GM18508 (cell line): Measurements from ENCODE around the gene CYP1A1.
"Not testable (repeated sequence)": the region's sequence is repeated elsewhere in the genome, so short reads cannot be mapped to it uniquely, and the experiment has no call there.

Experiments
- ATAC-seq: cut with Tn5 transposase; IDR thresholded peaks from one replicate; pipeline ENCODE4 v1.9.1; 2021; ENCODE audit warnings: moderate number of reproducible peaks; ENCODE audit not compliant: insufficient read depth, unreplicated experiment

Gene CYP1A1

DNA sequence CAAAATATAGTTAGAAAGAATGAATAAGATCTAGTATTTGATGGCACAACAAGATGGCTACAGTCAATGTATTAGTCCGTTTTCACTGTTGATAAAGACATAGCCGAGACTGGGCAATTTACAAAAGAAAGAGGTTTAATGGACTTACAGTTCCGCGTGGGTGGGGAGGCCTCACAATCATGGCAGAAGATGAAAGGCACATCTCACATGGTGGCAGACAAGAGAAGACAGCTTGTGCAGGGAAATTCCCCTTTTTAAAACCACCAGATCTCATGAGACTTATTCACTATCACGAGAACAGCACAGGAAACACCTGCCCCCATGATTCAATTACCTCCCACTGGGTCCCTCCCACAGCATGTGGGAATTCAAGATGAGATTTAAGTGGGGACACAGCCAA is 12.9 kb upstream of the CYP1A1 start:
- ATAC-seq: not testable (repeated sequence)

DNA sequence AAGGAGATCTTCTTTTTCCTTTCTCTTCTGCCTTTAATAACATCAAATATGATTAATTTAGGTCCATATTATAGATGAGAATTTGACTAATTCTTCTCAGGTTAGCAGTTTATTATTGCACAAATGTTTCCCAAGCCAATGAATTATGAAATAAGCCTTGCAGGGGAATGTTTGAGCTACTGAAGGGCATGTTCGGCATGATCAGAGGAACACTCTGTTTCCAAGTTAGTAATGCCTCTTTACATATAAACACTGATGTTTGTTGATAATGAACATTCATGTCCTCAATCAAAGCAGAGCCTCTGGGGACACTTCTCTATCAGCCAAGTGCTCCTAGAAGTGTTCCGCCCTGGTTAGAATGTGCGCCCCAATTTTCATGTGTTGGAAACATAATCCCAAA is 10.0 kb upstream of the CYP1A1 start:
- ATAC-seq: no peak

DNA sequence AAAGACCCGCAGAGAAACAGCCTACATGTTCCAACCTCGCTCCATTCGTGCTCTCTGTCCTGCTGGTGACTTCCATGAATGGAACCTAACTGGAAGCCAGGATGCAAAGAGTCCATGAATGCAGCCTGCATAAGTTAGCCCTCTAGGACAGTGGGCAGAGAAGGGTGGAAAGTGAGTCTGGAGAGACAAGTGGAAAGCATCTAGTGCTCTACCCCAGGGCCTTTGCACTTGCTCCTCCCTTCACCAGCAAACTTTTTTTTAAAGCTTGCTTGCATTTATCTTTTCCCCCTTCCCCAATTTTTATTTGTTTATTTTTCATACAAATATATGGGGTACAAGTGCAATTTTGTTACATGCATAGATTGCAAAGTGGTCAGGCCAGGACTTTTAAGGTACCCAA is 7.9 kb upstream of the CYP1A1 start:
- no peak for ATAC-seq

DNA sequence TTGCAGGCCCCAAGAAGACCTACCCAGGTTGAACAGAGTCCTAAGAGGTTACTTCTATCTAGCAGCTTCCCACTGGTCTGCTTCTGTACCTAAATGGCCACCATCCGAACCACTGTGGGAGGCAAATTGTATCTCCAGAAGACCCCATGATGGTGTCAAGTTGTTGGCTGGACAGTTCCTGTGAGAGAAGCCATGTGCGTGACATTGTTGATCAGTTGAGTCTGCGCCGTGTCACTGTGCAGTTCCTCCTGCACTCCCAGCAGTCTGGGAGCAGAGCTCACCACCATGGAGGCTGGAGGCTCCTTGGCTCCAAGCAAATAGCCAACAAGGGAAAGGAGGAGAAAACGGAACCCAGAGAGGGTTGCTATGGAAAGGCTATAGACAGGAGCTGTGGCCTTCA is 7.5 kb upstream of the CYP1A1 start:
- no peak for ATAC-seq

DNA sequence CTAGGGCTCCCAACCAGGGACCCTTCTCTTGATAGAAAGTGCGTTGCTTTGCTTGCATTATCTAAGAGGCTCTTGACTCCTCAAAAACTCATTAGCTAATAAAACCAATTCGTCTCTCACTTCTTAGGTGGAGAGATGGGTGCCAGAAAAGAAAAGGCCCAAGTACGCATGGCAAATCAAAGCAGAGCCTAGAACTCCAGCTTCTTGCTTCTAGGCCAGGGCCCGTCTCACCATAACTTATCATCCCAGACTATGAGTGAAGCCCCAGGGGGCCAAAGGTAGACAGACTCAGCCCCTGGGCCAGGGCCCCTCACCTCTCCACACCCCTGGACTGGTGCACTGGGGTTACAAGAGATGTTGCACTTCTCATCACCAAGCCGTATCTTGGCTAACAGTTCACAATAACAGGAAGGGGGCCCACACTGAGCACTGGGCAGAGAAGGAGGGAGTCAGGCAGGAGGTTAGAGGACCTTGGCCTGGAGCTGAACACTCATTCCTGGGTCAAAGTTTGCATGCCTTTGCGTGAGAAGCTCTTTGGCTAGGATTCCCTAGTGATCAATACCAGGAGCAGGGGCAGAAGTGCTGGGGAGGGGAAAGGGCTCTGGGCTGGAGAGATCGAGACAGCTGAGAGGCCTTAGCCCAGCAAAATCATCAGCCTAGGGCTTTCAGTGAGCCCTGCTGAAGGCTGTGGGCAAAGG is 5.4 kb upstream of the CYP1A1 start:
- no peak for ATAC-seq

DNA sequence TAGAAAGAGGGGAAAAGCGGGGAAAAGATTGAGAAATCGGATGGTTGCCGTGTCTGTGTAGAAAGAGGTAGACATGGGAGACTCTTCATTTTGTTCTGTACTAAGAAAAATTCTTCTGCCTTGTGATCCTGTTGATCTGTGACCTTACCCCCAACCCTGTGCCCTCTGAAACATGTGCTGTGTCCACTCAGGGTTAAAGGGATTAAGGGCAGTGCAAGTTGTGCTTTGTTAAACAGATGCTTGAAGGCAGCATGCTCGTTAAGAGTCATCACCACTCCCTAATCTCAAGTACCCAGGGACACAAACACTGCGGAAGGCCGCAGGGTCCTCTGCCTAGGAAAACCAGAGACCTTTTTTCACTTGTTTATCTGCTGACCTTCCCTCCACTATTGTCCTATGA is 4.0 kb upstream of the CYP1A1 start:
- ATAC-seq: not testable (repeated sequence)

DNA sequence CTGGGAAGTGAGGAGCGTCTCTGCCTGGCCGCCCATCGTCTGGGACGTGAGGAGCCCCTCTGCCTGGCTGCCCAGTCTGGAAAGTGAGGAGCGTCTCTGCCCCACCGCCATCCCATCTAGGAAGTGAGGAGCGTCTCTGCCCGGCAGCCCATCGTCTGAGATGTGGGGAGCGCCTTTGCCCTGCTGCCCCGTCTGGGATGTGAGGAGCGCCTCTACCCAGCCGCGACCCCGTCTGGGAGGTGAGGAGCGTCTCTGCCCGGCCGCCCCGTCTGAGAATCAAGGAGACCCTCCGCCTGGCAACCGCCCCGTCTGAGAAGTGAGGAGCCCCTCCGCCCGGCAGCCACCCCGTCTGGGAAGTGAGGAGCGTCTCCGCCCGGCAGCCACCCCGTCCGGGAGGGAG is 3.4 kb upstream of the CYP1A1 start:
- not testable (repeated sequence) for ATAC-seq

DNA sequence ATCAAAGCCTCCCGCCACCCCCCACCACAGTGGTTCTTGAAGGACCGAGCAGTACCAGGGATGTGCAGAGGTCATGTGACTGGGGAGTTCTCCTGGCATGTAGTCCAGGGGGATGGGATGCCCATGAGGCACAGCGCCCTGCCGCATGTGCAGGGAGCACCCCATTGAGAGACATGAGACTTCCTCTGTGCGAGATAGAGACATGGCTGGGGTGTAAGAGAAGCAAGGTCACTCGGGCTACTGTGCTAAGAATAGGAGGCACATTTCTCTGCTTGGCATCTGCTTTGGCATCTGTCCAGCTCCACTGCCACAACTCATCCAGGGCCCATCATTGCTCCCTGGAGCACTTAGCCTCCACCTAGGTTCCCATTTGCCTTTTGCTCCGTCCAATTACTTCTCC is 2.4 kb upstream of the CYP1A1 start:
- no peak for ATAC-seq

DNA sequence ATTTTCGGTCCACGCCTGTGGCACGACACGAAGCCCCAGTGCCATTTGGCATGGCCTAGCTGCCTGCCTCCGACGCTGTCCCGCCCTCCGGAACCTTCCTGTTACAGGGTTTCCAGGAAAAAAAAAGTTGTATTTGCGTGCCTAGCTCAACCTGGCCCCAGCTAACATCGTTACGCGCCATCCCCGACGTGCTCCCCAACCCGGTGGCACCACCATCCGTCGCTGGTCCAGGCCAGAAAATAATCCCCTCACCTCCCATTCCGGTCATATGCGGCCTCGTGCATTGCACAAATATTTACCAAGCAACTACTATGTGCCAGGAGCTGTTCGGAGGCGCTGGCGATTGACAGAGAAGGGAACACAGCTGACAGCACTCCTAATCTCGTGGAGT is 1.4 kb upstream of the CYP1A1 start:
- no peak for ATAC-seq

DNA sequence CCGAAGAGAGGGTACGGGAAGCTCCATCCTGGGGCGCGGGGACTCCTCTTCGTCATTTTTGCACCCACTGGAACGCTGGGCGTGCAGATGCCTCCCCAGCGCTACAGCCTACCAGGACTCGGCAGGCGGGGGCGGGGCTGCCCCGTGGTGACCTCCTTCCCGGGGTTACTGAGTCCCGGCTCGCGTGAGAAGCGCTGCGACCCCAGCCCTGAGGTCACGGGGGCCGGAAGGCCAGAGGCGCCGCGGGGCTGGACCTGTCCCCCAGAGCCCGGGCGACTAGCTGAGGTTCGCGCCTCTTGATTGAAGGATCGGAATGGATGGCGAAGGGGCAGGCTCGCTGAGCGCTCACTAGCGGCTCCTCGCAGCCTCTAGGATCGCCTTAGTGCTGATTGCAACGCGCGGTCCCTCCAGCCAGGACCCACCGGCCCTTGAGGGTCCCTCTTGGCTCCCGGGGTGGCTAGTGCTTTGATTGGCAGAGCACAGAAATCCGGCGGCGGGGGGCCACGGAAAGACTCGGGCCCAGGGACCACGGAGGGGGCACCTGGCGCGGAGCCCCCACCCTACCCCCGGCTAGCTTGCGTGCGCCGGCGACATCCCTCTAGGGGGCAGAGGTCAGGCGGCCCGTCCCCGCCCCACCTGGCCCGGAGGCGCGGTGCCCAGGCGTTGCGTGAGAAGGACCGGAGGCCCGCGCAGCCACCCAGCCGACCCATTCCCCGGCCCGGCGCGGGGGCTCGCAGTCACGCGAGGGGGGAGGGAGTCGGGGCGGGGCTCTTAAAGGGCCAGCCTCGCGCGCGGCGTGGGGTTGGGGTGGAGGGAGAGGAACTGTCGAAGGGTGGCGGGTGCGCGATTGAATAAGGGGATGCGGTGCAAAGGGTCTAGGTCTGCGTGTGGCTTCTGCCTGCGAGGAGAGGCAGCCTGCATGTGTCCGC is 781 bp upstream of the CYP1A1 start:
- ATAC-seq: no peak

DNA sequence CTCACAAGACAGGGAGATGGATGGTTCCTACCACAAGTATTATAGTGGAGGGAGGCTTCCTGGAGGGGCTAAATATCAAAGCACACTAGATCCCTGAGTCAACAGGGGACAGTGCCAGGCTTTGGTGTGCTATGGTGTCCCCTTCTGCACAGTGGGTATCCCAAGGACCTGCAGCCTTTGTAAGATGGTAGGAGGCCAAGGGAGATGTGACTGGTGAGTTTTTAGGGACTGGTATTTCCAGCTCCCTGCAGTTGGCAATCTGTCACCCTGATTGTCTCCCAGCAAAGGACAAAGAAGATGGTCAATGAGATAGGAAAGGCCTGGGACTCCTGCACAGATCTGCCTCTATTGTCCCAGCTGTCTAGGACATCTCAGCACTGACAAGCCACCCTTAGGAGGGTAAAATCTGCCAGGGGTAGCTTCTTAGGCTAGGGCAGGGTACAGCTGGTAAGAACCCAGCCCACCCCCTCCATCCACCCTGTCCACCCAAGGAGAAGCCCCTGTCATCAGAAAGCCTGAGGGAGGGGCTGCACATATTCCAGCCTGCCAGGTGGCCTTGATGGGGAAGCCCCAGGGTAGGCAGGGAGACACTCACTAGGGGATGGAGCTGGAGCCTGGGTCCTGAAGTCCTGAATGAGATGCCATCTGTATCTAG is 631 bp downstream of the CYP1A1 start:
- no peak for ATAC-seq

DNA sequence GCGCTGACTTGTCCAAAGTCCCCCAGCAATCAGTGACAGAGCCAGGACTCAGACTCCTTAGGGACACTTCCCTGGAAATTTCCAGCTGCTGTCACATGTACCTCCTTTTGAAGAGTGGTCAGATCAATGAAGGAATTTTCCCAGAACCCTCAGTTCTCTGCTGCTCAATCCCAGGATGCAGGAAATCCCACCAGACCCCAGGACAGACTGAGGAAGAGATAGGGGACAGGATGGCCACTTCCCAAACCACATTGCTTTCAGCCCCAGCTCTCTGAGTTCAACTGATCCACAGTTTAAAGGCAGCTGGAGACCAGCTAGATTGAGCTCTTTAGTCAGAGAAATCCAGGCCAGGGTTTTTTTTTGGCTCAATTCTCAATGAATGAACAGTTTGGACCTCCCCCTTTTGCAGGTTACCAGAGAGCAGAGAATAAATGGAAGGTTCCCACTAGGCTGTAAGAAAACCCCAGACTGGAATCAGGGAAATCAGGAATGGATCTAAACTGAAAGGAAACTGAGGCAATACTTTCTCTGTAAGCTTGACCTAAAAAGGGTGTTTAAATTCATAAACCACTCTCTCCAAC is 1.5 kb downstream of the CYP1A1 start:
- ATAC-seq: no peak

DNA sequence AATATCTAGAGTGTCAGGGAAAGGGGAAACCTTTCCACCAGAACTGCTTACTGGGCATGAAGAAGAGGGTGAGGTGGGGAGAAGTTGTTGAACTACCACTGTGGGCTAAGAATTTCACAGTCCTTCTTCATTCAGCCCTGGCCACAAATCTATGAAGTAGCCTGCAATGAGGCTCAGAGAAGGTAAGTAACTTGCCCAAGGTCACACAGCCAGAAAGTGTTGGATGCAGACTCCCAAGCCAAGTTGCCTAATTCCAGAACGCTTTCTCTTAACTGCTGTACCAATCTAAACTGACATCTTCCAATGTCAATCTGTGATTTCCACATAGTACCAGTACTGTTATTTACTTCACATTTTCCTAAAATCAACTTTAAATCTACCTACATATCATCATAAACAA is 2.1 kb downstream of the CYP1A1 start:
- ATAC-seq: no peak

DNA sequence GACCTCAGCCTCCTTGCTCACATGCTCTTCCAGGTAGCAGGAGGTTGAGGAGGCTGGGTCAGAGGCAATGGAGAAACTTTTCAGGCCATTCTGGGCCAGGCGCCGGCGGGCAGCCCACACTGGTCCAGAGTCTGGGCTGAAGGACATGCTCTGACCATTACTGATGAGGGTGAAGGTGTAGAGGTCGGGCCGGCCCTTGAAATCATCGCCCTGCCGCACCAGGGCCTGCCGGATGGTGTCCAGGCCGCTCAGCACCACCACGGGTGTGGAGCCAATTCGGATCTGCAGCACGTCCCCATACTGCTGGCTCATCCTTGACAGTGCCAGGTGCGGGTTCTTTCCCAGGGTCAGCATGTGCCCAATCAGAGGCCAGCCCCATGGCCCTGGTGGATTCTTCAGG is 2.7 kb downstream of the CYP1A1 start:
- no peak for ATAC-seq

DNA sequence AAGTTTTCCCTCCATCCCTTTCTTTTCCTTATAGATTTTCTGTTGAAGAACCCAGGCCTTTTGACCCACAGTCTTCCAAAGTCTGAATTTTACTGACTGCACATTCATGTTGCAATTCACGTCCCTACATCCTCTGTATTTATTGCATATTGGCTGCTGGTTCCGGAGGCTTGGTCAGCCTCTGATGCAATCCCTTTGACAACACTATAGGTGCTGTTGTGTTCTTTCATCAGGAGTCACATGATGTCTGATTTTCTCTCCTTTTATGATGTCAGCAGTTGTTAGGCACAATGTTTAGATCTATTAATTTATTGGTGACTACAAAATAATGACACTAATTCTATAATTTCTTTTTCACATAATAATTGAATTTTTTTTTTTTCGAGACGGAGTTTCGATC is 8.7 kb downstream of the CYP1A1 start:
- no peak for ATAC-seq

DNA sequence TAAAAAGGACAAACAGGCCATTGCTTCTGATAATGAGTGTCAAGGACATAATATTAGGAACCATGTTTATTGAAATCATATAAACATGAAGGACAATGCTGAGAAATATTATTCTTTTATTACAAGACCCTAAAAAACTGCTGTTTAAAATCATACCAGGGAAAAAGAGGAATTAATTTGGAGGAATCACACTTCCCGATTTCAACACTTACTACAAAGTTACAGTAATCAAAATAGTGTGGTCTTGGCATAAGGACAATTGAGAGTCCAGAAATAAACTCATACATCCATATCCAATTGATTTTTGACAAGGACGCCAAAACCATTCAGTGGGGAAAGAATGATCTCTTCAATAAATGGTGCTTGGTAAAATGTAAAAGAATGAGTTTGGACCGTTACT is 13.0 kb downstream of the CYP1A1 start:
- ATAC-seq: no peak

DNA sequence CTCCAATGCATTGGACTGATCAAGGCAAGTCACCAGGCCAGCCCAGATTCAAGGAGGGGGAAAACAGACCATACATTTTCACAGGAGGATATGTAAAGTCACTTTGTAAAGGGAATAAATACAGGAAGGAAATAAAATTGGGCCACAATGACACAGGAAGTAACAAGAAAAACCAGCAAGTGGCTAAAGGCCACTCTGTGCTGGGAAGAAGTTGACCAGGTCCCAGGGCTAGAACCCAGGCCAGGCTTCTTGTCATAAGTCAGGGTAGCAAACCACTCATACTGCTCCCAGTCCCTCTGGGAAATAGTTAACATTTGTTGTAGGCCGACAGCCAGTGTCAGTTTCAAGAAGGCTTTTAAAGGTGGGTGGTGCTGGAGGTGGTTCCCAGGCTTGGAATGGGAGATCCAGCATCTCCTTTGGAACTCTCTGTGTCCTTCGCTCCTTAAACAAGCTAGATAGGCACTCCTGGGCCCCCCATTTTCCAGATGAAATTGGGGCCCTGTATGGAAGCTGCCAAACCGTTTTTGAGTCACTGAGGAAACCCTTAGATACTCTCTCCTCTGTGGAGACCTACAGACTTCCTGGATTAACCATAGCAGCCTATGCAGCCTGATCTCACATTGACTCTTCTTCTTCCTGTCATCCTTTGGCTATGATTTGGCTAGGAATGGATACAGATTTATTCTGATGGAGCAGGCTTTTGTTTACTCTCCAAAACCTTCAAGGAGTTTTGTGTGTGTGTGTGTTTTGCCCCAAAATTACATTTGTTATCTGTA is 14.8 kb downstream of the CYP1A1 start:
- no peak for ATAC-seq

DNA sequence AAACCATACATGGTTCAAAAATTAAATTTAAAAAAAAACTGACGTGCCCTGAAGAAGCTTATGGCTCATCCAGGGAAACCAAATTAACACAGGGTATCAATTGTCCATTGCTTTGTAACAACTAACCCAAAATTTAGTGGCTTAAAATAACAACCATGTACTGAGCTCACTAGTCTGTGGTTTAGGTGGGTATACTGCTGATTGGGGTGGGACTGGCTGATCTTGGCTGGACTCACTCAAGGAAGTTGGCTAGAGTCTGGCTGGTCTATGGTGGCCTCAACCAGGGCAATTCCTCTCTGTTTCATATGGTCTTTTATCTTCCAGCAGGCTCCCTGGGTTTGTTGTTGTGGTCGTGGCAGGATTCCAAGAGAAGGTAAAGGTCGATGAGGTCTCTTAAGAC is 15.4 kb downstream of the CYP1A1 start:
- no peak for ATAC-seq

DNA sequence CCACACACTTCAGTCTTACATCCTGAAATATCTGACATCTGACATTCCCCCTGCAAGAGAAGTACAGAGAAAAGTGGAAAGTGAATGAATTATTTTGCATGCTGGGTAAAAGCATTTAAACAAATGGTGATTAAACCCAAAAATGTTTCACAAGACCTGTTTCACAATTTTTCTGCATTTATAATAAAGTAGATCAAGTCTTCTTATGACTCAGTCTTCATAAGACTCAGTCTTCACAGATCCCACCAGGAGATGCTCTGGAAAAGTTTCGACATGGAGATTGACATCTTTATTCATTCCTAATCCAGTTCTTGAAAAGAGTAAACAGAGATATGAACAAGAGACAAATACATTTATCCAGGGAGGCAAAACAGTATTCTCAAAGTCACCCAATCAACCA is 16.3 kb downstream of the CYP1A1 start:
- ATAC-seq: no peak

DNA sequence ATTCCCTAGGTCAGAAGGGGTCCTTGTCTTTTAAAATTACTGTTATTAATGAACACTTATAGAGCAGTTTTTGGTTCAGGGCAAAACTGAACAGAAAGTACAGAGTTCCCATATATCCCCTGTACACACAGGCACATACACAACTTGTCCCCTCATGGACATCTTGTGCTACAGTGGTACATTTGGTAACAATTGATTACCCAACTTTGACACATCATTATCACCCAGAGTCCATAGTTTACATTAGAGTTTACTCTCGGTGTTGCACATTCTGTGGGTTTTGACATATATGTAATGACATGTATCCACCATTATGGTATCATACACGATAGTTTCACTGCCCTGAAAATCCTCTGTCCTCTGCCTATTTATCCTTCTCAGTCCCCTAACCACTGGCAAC is 28.5 kb downstream of the CYP1A1 start:
- no peak for ATAC-seq
